K562 (cell line): ENCODE data around the gene CLCNKA. TPM values are rescaled to one million over a fixed set of nuclear protein-coding genes. Genes with fewer than 3 reads are reported as not detected.

Experiments
- CC2D1A ChIP-seq: fragments of 450-650 bp; IDR thresholded peaks from 2 replicates; pipeline ENCODE4 v1.6.1; 2017; ENCODE audit warnings: mild to moderate bottlenecking
- CTCFL ChIP-seq: IDR thresholded peaks from 2 replicates; pipeline ENCODE4 v1.6.1; 2011; ENCODE audit warnings: borderline replicate concordance, low read depth, mild to moderate bottlenecking, moderate library complexity, low read length; ENCODE audit not compliant: insufficient read depth, poor library complexity, severe bottlenecking
- E2F6 ChIP-seq, 2 experiments: IDR thresholded peaks; 2 replicates each; pipeline ENCODE4 v1.6.1; 2011; ENCODE audit warnings: borderline replicate concordance in 1 of 2, control low read depth in 1 of 2, low read depth in 1 of 2, low read length in 1 of 2, mild to moderate bottlenecking in 1 of 2, mixed read lengths in 1 of 2, moderate library complexity in 1 of 2; ENCODE audit not compliant: insufficient read depth in 1 of 2, insufficient read length in 1 of 2, poor library complexity in 1 of 2, severe bottlenecking in 1 of 2; ENCODE audit errors: extremely low read depth in 1 of 2
- GTF2A2 ChIP-seq: IDR thresholded peaks from 2 replicates; pipeline ENCODE4 v1.6.1; 2016; ENCODE audit warnings: mild to moderate bottlenecking, missing genetic modification characterization, missing compliant biosample characterization
- HMG20B ChIP-seq: fragments of 250-450 bp; sonication (Bioruptor Pico); IDR thresholded peaks from 2 replicates; pipeline ENCODE4 v1.5.0; 2021; ENCODE audit warnings: mild to moderate bottlenecking
- MCM2 ChIP-seq: fragments of 450-650 bp; IDR thresholded peaks from 2 replicates; pipeline ENCODE4 v1.6.1; 2017; ENCODE audit warnings: low read depth, mild to moderate bottlenecking
- RCOR1 ChIP-seq, 2 experiments: IDR thresholded peaks; 2 replicates each; pipeline ENCODE4 v1.6.1; 2012; ENCODE audit warnings: low read depth in 2 of 2, low read length in 2 of 2, borderline replicate concordance in 1 of 2, improper control_type of control experiment in 1 of 2
- TCF3 ChIP-seq: sonication (generic); formaldehyde crosslinking; IDR thresholded peaks from 2 replicates; pipeline ENCODE4 v1.4.0; 2020; ENCODE audit warnings: mild to moderate bottlenecking, missing genetic modification reagents
- ZNF551 ChIP-seq: fragments of 250-450 bp; sonication (Bioruptor Pico); IDR thresholded peaks from 2 replicates; pipeline ENCODE4 v1.5.0; 2021; ENCODE audit warnings: mild to moderate bottlenecking, moderate library complexity
- polyA plus RNA-seq, 8 experiments: library from polyadenylated mRNA; depleted of rRNA in 4 of 8; stranded (reverse) in 5 of 8; unstranded in 3 of 8; fragments of >200 nt; fragmentation: Nextera tagmentation in 2 of 8; fragmentation: Illumina TruSeq in 1 of 8; extraction: Ambion mirVana in 2 of 8; extraction: Trizol in 1 of 8; gene quantifications; 2 replicates each; pipeline versions ENCODE4 v1.2.1 to v1.2.3, GENCODE V29; 2011 to 2014; ENCODE audit warnings: inconsistent platforms in 1 of 8, missing spikeins in 1 of 8
- total RNA-seq, 7 experiments: library from RNA; depleted of rRNA in 6 of 7; stranded (reverse); fragments of >200 nt in 6 of 7; fragmentation: Illumina TruSeq in 2 of 7; extraction: Trizol in 2 of 7; gene quantifications; 2 replicates each; pipeline versions ENCODE4 v1.2.1 to v1.2.3, GENCODE V29; 2011 to 2021; ENCODE audit warnings: low replicate concordance in 1 of 7
- TF ChIP-seq, protein P1 (sequence below): fragments of 200-600 bp; sonication (generic); IDR thresholded peaks from one replicate; pipeline ENCODE4 v1.6.1; 2012; ENCODE audit warnings: mild to moderate bottlenecking, low read depth, low read length, inconsistent platforms

CLCNKA gene
- total and polyA plus RNA-seq, 9 of the 15 experiments (the other 6 are each of a cell fraction or from before 2014, with no cell fraction given), result 0.03 to 0.37 (median 0.10) TPM; not detected in 3

DNA sequence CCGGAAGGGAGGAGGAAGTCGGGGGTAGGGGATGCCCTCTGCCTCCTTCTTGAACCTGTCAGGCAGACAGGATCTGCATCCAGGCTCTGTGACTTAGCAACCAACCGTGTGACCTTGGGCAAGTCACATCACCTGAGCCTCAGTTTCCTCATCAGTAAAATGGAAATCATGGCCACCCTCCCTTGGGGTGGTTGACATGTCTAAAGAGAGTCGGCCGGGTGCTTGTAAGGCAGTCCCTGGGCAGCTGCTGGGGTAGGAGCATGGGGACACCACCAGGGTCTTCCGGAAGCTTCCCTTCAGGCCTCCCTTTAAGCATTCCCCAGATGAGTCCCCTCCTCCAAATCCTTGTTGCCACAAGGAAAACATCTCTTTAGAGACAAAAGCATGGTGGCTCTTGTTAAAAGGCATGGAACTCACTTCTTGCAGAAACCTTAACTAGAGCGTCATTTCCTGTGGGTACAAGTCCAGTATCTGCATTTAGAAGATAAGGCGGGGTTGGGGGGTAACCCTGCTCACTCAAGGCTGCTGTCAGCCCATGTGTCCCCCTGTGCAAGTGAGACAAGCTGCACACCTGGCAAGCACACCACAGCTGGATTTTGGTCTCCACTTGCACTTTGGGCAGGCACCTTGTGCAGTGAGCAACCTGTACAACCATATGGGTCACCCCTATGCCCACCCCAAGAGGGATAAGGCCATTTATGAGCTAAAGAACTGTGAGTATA, 32.1 kb downstream of the CLCNKA start (continued):
- TF ChIP-seq, protein P1, sequence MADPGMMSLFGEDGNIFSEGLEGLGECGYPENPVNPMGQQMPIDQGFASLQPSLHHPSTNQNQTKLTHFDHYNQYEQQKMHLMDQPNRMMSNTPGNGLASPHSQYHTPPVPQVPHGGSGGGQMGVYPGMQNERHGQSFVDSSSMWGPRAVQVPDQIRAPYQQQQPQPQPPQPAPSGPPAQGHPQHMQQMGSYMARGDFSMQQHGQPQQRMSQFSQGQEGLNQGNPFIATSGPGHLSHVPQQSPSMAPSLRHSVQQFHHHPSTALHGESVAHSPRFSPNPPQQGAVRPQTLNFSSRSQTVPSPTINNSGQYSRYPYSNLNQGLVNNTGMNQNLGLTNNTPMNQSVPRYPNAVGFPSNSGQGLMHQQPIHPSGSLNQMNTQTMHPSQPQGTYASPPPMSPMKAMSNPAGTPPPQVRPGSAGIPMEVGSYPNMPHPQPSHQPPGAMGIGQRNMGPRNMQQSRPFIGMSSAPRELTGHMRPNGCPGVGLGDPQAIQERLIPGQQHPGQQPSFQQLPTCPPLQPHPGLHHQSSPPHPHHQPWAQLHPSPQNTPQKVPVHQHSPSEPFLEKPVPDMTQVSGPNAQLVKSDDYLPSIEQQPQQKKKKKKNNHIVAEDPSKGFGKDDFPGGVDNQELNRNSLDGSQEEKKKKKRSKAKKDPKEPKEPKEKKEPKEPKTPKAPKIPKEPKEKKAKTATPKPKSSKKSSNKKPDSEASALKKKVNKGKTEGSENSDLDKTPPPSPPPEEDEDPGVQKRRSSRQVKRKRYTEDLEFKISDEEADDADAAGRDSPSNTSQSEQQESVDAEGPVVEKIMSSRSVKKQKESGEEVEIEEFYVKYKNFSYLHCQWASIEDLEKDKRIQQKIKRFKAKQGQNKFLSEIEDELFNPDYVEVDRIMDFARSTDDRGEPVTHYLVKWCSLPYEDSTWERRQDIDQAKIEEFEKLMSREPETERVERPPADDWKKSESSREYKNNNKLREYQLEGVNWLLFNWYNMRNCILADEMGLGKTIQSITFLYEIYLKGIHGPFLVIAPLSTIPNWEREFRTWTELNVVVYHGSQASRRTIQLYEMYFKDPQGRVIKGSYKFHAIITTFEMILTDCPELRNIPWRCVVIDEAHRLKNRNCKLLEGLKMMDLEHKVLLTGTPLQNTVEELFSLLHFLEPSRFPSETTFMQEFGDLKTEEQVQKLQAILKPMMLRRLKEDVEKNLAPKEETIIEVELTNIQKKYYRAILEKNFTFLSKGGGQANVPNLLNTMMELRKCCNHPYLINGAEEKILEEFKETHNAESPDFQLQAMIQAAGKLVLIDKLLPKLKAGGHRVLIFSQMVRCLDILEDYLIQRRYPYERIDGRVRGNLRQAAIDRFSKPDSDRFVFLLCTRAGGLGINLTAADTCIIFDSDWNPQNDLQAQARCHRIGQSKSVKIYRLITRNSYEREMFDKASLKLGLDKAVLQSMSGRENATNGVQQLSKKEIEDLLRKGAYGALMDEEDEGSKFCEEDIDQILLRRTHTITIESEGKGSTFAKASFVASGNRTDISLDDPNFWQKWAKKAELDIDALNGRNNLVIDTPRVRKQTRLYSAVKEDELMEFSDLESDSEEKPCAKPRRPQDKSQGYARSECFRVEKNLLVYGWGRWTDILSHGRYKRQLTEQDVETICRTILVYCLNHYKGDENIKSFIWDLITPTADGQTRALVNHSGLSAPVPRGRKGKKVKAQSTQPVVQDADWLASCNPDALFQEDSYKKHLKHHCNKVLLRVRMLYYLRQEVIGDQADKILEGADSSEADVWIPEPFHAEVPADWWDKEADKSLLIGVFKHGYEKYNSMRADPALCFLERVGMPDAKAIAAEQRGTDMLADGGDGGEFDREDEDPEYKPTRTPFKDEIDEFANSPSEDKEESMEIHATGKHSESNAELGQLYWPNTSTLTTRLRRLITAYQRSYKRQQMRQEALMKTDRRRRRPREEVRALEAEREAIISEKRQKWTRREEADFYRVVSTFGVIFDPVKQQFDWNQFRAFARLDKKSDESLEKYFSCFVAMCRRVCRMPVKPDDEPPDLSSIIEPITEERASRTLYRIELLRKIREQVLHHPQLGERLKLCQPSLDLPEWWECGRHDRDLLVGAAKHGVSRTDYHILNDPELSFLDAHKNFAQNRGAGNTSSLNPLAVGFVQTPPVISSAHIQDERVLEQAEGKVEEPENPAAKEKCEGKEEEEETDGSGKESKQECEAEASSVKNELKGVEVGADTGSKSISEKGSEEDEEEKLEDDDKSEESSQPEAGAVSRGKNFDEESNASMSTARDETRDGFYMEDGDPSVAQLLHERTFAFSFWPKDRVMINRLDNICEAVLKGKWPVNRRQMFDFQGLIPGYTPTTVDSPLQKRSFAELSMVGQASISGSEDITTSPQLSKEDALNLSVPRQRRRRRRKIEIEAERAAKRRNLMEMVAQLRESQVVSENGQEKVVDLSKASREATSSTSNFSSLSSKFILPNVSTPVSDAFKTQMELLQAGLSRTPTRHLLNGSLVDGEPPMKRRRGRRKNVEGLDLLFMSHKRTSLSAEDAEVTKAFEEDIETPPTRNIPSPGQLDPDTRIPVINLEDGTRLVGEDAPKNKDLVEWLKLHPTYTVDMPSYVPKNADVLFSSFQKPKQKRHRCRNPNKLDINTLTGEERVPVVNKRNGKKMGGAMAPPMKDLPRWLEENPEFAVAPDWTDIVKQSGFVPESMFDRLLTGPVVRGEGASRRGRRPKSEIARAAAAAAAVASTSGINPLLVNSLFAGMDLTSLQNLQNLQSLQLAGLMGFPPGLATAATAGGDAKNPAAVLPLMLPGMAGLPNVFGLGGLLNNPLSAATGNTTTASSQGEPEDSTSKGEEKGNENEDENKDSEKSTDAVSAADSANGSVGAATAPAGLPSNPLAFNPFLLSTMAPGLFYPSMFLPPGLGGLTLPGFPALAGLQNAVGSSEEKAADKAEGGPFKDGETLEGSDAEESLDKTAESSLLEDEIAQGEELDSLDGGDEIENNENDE, result no peak
- TF ChIP-seq TCF3, result peak; percentile 97
- no peak for TF ChIP-seq CTCFL
- TF ChIP-seq MCM2, result no peak
- TF ChIP-seq E2F6 (IDR thresholded peaks at IDR 0.05; ENCODE audit: borderline replicate concordance in 1 of 2, extremely low read depth in 1 of 2, insufficient read depth in 1 of 2, insufficient read length in 1 of 2, low read depth in 1 of 2, low read length in 1 of 2, poor library complexity in 1 of 2, severe bottlenecking in 1 of 2), result peak in 1 of 2 experiments; percentile 40
- peak; percentile 24; the same call in 1 of the 2 replicates for TF ChIP-seq CC2D1A
- TF ChIP-seq ZNF551 (CRISPR knock-in tag), result no peak
- TF ChIP-seq GTF2A2 (tag), result no peak
- peak in 1 of 2 experiments; percentile 54; a peak in 1 of 4 replicates for TF ChIP-seq RCOR1 (IDR thresholded peaks at IDR 0.05; ENCODE audit: borderline replicate concordance in 1 of 2, low read depth in 2 of 2, low read length in 2 of 2)
- no peak for TF ChIP-seq HMG20B (CRISPR knock-in tag)
